Measurements from ENCODE around the gene PPP1R14D. TPM values are rescaled to one million over a fixed set of nuclear protein-coding genes. Genes with fewer than 3 reads are reported as not detected.
"Not testable (repeated sequence)": the region's sequence is repeated elsewhere in the genome, so short reads cannot be mapped to it uniquely, and the experiment has no call there.

Gene PPP1R14D
- total and polyA plus RNA-seq, 4 donors, result 22.3 TPM; not detected in 3

GRCh38 chr15:40869686-40870085 lies 41.2 kb upstream of the PPP1R14D start:
- no peaks in the 10 kb centered on the region for H3K27me3 ChIP-seq (ENCODE audit: control insufficient read depth in 1 of 2, insufficient read depth in 2 of 2, low read length in 1 of 2)

GRCh38 chr15:40867199-40867598 lies 38.7 kb upstream of the PPP1R14D start:
- no peak overlapping the region for H3K4me3 ChIP-seq (ENCODE audit: low read length in 2 of 2)
- H3K27me3 ChIP-seq (ENCODE audit: control insufficient read depth in 1 of 2, insufficient read depth in 2 of 2, low read length in 1 of 2), result no peaks in the 10 kb centered on the region
- DNase-seq (peak in 1 of 2 donors; percentile 6), ATAC-seq (ENCODE audit: low FRiP score) (no peak)
- WGBS, 2 donors, result 97 to 98% methylated on average over 4 of the region's 4 CpGs
- H3K36me3 ChIP-seq (ENCODE audit: control insufficient read depth in 1 of 2, insufficient read depth in 2 of 2, low read length in 1 of 2), result no peaks in the 10 kb centered on the region
- no peaks in the 10 kb centered on the region for H3K9me3 ChIP-seq (ENCODE audit: control insufficient read depth, low read length)
- no peak overlapping the region for H3K27ac ChIP-seq (ENCODE audit: low read depth in 1 of 2, low read length in 2 of 2)
- H3K4me1 ChIP-seq (ENCODE audit: control insufficient read depth in 1 of 2, insufficient read depth in 2 of 2, low read length in 2 of 2), result no peaks in the 10 kb centered on the region
- intact Hi-C loops (cut with DNase I), result no loop called here

More at GRCh38 chr15:40869686-40870085, 41.2 kb upstream of the PPP1R14D start:
- H3K4me1 ChIP-seq (ENCODE audit: control insufficient read depth in 1 of 2, insufficient read depth in 2 of 2, low read length in 2 of 2), result no peaks in the 10 kb centered on the region
- no peaks in the 10 kb centered on the region for H3K9me3 ChIP-seq (ENCODE audit: control insufficient read depth, low read length)
- H3K4me3 ChIP-seq (ENCODE audit: low read length in 2 of 2), result no peak overlapping the region
- 75 to 81% methylated on average over 5 of the region's 5 CpGs for WGBS, 2 donors
- no peaks in the 10 kb centered on the region for H3K36me3 ChIP-seq (ENCODE audit: control insufficient read depth in 1 of 2, insufficient read depth in 2 of 2, low read length in 1 of 2)
- intact Hi-C loops (cut with DNase I), result no loop called here
- DNase-seq (peak in 1 of 2 donors; percentile 17), ATAC-seq (ENCODE audit: low FRiP score) (no peak)
- H3K27ac ChIP-seq (ENCODE audit: low read depth in 1 of 2, low read length in 2 of 2), result no peak overlapping the region

GRCh38 chr15:40863660-40864270 lies 35.3 kb upstream of the PPP1R14D start:
- Histone ChIP-seq H3K36me3 (ENCODE audit: control insufficient read depth in 1 of 2, insufficient read depth in 2 of 2, low read length in 1 of 2) (no peaks in the 10 kb centered on the region), H3K9me3 (ENCODE audit: control insufficient read depth, low read length) (no peaks in the 10 kb centered on the region), H3K27me3 (ENCODE audit: control insufficient read depth in 1 of 2, insufficient read depth in 2 of 2, low read length in 1 of 2) (no peaks in the 10 kb centered on the region), H3K4me1 (ENCODE audit: control insufficient read depth in 1 of 2, insufficient read depth in 2 of 2, low read length in 2 of 2) (no peaks in the 10 kb centered on the region), H3K27ac (ENCODE audit: low read depth in 1 of 2, low read length in 2 of 2) (no peak overlapping the region), H3K4me3 (ENCODE audit: low read length in 2 of 2) (no peak overlapping the region)
- DNase-seq (peak in 1 of 2 donors; percentile 28), ATAC-seq (ENCODE audit: low FRiP score) (no peak)
- 40 to 44% methylated on average over 4 of the region's 4 CpGs for WGBS, 2 donors
- intact Hi-C loops (cut with DNase I), result no loop called here

- H3K36me3 ChIP-seq (ENCODE audit: control insufficient read depth in 1 of 2, insufficient read depth in 2 of 2, low read length in 1 of 2); H3K4me1 ChIP-seq (ENCODE audit: control insufficient read depth in 1 of 2, insufficient read depth in 2 of 2, low read length in 2 of 2); intact Hi-C loops (cut with DNase I); H3K27me3 ChIP-seq (ENCODE audit: control insufficient read depth in 1 of 2, insufficient read depth in 2 of 2, low read length in 1 of 2); H3K4me3 ChIP-seq (ENCODE audit: low read length in 2 of 2); H3K27ac ChIP-seq (ENCODE audit: low read depth in 1 of 2, low read length in 2 of 2); ATAC-seq (ENCODE audit: low FRiP score); H3K9me3 ChIP-seq (ENCODE audit: control insufficient read depth, low read length): not testable (repeated sequence)
- WGBS, 2 donors, result 70 to 74% methylated on average over 4 of the region's 4 CpGs
- peak in 1 of 2 donors; percentile 10 for DNase-seq
Measured at GRCh38 chr15:40861147-40861546, 32.6 kb upstream of the PPP1R14D start.

GRCh38 chr15:40859206-40859851 lies 30.8 kb upstream of the PPP1R14D start:
- 44% methylated on average over 18 of the region's 18 CpGs for WGBS, 2 donors
- intact Hi-C loops (cut with DNase I), result loop anchor here (2.0 to 10.0 kb wide), 2 partner anchors 33 to 325 kb away; no protein-coding TSS in a partner anchor
- Histone ChIP-seq H3K36me3 (ENCODE audit: control insufficient read depth in 1 of 2, insufficient read depth in 2 of 2, low read length in 1 of 2) (no peaks in the 10 kb centered on the region), H3K27me3 (ENCODE audit: control insufficient read depth in 1 of 2, insufficient read depth in 2 of 2, low read length in 1 of 2) (no peaks in the 10 kb centered on the region), H3K9me3 (ENCODE audit: control insufficient read depth, low read length) (no peaks in the 10 kb centered on the region), H3K27ac (ENCODE audit: low read depth in 1 of 2, low read length in 2 of 2) (no peak overlapping the region), H3K4me1 (ENCODE audit: control insufficient read depth in 1 of 2, insufficient read depth in 2 of 2, low read length in 2 of 2) (no peaks in the 10 kb centered on the region), H3K4me3 (ENCODE audit: low read length in 2 of 2) (no peak overlapping the region)
- ATAC-seq (ENCODE audit: low FRiP score) (peak; percentile 62), DNase-seq (peak; percentile 78 to 89)

GRCh38 chr15:40858706-40859105 lies 30.2 kb upstream of the PPP1R14D start:
- Histone ChIP-seq H3K4me3 (ENCODE audit: low read length in 2 of 2) (no peak overlapping the region), H3K27me3 (ENCODE audit: control insufficient read depth in 1 of 2, insufficient read depth in 2 of 2, low read length in 1 of 2) (no peaks in the 10 kb centered on the region), H3K36me3 (ENCODE audit: control insufficient read depth in 1 of 2, insufficient read depth in 2 of 2, low read length in 1 of 2) (no peaks in the 10 kb centered on the region), H3K4me1 (ENCODE audit: control insufficient read depth in 1 of 2, insufficient read depth in 2 of 2, low read length in 2 of 2) (no peaks in the 10 kb centered on the region), H3K27ac (ENCODE audit: low read depth in 1 of 2, low read length in 2 of 2) (no peak overlapping the region), H3K9me3 (ENCODE audit: control insufficient read depth, low read length) (no peaks in the 10 kb centered on the region)
- DNase-seq (peak; percentile 15 to 55), ATAC-seq (ENCODE audit: low FRiP score) (no peak)
- intact Hi-C loops (cut with DNase I), result loop anchor here (2.0 to 10.0 kb wide), 2 partner anchors 34 to 326 kb away; no protein-coding TSS in a partner anchor
- WGBS, 2 donors, result 67 to 72% methylated on average over 10 of the region's 10 CpGs

- Histone ChIP-seq H3K36me3 (ENCODE audit: control insufficient read depth in 1 of 2, insufficient read depth in 2 of 2, low read length in 1 of 2) (no peaks in the 10 kb centered on the region), H3K9me3 (ENCODE audit: control insufficient read depth, low read length) (no peaks in the 10 kb centered on the region), H3K4me3 (ENCODE audit: low read length in 2 of 2) (no peak overlapping the region), H3K27me3 (ENCODE audit: control insufficient read depth in 1 of 2, insufficient read depth in 2 of 2, low read length in 1 of 2) (no peaks in the 10 kb centered on the region), H3K4me1 (ENCODE audit: control insufficient read depth in 1 of 2, insufficient read depth in 2 of 2, low read length in 2 of 2) (no peaks in the 10 kb centered on the region), H3K27ac (ENCODE audit: low read depth in 1 of 2, low read length in 2 of 2) (no peak overlapping the region)
- peak; percentile 80 to 91 for DNase-seq
- ATAC-seq (ENCODE audit: low FRiP score), result peak; percentile 84
- intact Hi-C loops (cut with DNase I), result loop anchor here (2.0 to 10.0 kb wide), 2 partner anchors 35 to 327 kb away; no protein-coding TSS in a partner anchor
- WGBS, 2 donors, result 17 to 19% methylated on average over 15 of the region's 15 CpGs
Measured at GRCh38 chr15:40857601-40858341, 29.3 kb upstream of the PPP1R14D start.

- Histone ChIP-seq H3K9me3 (ENCODE audit: control insufficient read depth, low read length) (no peaks in the 10 kb centered on the region), H3K4me3 (ENCODE audit: low read length in 2 of 2) (no peak overlapping the region), H3K4me1 (ENCODE audit: control insufficient read depth in 1 of 2, insufficient read depth in 2 of 2, low read length in 2 of 2) (no peaks in the 10 kb centered on the region), H3K27me3 (ENCODE audit: control insufficient read depth in 1 of 2, insufficient read depth in 2 of 2, low read length in 1 of 2) (no peaks in the 10 kb centered on the region), H3K27ac (ENCODE audit: low read depth in 1 of 2, low read length in 2 of 2) (no peak overlapping the region), H3K36me3 (ENCODE audit: control insufficient read depth in 1 of 2, insufficient read depth in 2 of 2, low read length in 1 of 2) (no peaks in the 10 kb centered on the region)
- DNase-seq (peak; percentile 26 to 59), ATAC-seq (ENCODE audit: low FRiP score) (no peak)
- intact Hi-C loops (cut with DNase I), result loop anchor here (2.0 to 10.0 kb wide), 2 partner anchors 36 to 328 kb away; no protein-coding TSS in a partner anchor
- WGBS, 2 donors, result 73 to 80% methylated on average over 8 of the region's 8 CpGs
Measured at GRCh38 chr15:40856746-40857145, 28.2 kb upstream of the PPP1R14D start.

Data from aorta (tissue), 5 donors.